BJ (cell line): ENCODE data around the gene AHDC1. TPM values are rescaled to one million over a fixed set of nuclear protein-coding genes. Genes with fewer than 3 reads are reported as not detected.
"Not testable (repeated sequence)": the region's sequence is repeated elsewhere in the genome, so short reads cannot be mapped to it uniquely, and the experiment has no call there.

Experiments used
- CTCF ChIA-PET: fragments of 350-600 bp; formaldehyde crosslinking; extraction: SDS; loops from one replicate; lab custom pipeline; 2021; ENCODE audit warnings: antibody characterized with exemption, inconsistent platforms; lab: Yijun Ruan, JAX
- POLR2A ChIA-PET: fragments of 300-600 bp; sonication (Branson Sonifier 250); formaldehyde crosslinking; extraction: SDS; loops from one replicate; lab custom pipeline; 2021; ENCODE audit warnings: antibody characterized with exemption; lab: Charles Lee
- DNase-seq: peaks from one replicate; pipeline ENCODE4 v3.0.0-alpha.2; 2011; ENCODE audit warnings: low read depth
- H3K27me3 ChIP-seq: 2 replicates; pipeline ENCODE4 v1.6.0; 2011; ENCODE audit warnings: low read length; ENCODE audit not compliant: control insufficient read depth, insufficient read depth
- H3K36me3 ChIP-seq: 2 replicates; pipeline ENCODE4 v1.5.1; 2011; ENCODE audit warnings: low read length; ENCODE audit not compliant: control insufficient read depth, insufficient read depth
- H3K4me3 ChIP-seq: 2 replicates; pipeline ENCODE4 v1.5.1; 2011; ENCODE audit warnings: low read depth, mild to moderate bottlenecking, control low read depth, low read length
- CTCF ChIP-seq: IDR thresholded peaks from 2 replicates; pipeline ENCODE4 v1.5.1; 2011; ENCODE audit warnings: low read depth, mild to moderate bottlenecking, control low read depth, inconsistent platforms, low read length, moderate library complexity; ENCODE audit not compliant: insufficient read depth
- polyA plus RNA-seq: library from polyadenylated mRNA; depleted of rRNA; stranded (reverse); fragments of >200 nt; gene quantifications from 2 replicates; pipeline ENCODE4 v1.2.3, GENCODE V29; 2011

Gene AHDC1
- polyA plus RNA-seq, 1 experiment: 4.1 TPM

- CTCF ChIA-PET: interaction anchor here (2.6 to 15.0 kb wide), 2 partner anchors 13 to 17 kb away, joined by 9 to 105 read pairs; no protein-coding TSS in a partner anchor
- H3K4me3 ChIP-seq: no peak overlapping the region
These were observed 65.2 kb downstream of the AHDC1 start for GRCh38 chr1:27538793-27539192.

GRCh38 chr1:27538305-27538676, 65.7 kb downstream of the AHDC1 start:
- CTCF ChIA-PET: interaction anchor here (2.4 to 15.0 kb wide), 3 partner anchors 12 to 69 kb away, joined by 9 to 105 read pairs (median 11); no protein-coding TSS in a partner anchor
- DNase-seq, H3K4me3 ChIP-seq, POLR2A ChIA-PET, H3K27me3 ChIP-seq: not testable (repeated sequence)
- peaks cover 17% of the 10 kb centered on the region for H3K36me3 ChIP-seq

More at GRCh38 chr1:27538793-27539192, 65.2 kb downstream of the AHDC1 start:
- no peaks in the 10 kb centered on the region for H3K27me3 ChIP-seq
- POLR2A ChIA-PET: no interaction called here
- H3K36me3 ChIP-seq: peaks cover 13% of the 10 kb centered on the region
- DNase-seq: no peak
- TF ChIP-seq CTCF: no peak

- TF ChIP-seq CTCF: peak; percentile 30
- no peak for DNase-seq
- Histone ChIP-seq H3K27me3 (no peaks in the 10 kb centered on the region), H3K36me3 (peaks cover 21% of the 10 kb centered on the region), H3K4me3 (no peak overlapping the region)
- POLR2A ChIA-PET: no interaction called here
- CTCF ChIA-PET: interaction anchor here (0.5 to 15.0 kb wide), 5 partner anchors 11 to 362 kb away, joined by 4 to 105 read pairs (median 9); no protein-coding TSS in a partner anchor
These were observed 67.2 kb downstream of the AHDC1 start for GRCh38 chr1:27536767-27537166.

GRCh38 chr1:27536010-27536757, 67.8 kb downstream of the AHDC1 start:
- DNase-seq: no peak
- H3K27me3 ChIP-seq: no peaks in the 10 kb centered on the region
- no peak overlapping the region for H3K4me3 ChIP-seq
- ChIA-PET POLR2A (no interaction called here), CTCF (interaction anchor here (0.5 to 15.0 kb wide), 5 partner anchors 19 to 361 kb away, joined by 3 to 105 read pairs (median 5); no protein-coding TSS in a partner anchor)
- TF ChIP-seq CTCF: no peak
- peaks cover 21% of the 10 kb centered on the region for H3K36me3 ChIP-seq

- ChIA-PET CTCF (interaction anchor here (0.7 to 15.0 kb wide), 4 partner anchors 12 to 119 kb away, joined by 3 to 105 read pairs (median 3); no protein-coding TSS in a partner anchor), POLR2A (no interaction called here)
- no peak for TF ChIP-seq CTCF
- Histone ChIP-seq H3K36me3 (peaks cover 21% of the 10 kb centered on the region), H3K4me3 (no peak overlapping the region), H3K27me3 (no peaks in the 10 kb centered on the region)
- no peak for DNase-seq
These were observed 68.6 kb downstream of the AHDC1 start for GRCh38 chr1:27535386-27535785.
